ENCODE measurements around the gene TERC. TPM values are rescaled to one million over a fixed set of nuclear protein-coding genes. Genes with fewer than 3 reads are reported as not detected.

TERC gene
- total RNA-seq, 8 experiments from 2014 or later: 2.6 to 85.6 (median 13.9) TPM

DNA sequence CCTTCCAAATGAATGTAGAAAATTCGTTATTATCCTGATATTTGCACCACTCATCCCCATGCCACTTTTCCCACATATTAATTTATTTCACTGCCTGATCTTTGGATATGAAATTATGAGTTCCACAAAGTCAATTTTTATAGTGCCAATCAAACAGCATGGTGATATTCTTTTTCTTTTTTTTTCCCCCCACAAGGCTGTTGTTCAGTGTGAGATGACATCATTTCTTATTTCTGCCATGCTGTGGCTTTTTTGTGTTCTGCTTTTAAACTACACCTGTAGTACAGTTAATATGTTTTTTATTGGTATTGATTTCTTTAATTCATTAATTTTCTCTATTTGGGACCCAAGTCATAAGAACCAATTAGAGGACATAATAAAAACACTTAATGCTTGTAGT lies 22.9 kb upstream of the TERC start:
- in situ Hi-C loops (cut with MboI; ENCODE audit: low pct_unique_long_range_greater_than_20kb in 2 of 9, low sequenced_read_pairs in 9 of 9, unreplicated experiment in 9 of 9): loop anchor here in 1 of 9 experiments (25.0 kb wide), 1 partner anchor 175 kb away; the partner anchor contains the start of gene SEC62
- Histone ChIP-seq H3K4me1 (replicated peaks in 1 of 2) (no peaks in the 10 kb centered on the region), H3K4me3 (no peak overlapping the region), H3K27ac (no peak overlapping the region)
- WGBS, 10 experiments: 70 to 100% (median 89%) methylated on average over 1 of the region's 1 CpG; no CpG with 5 or more reads in 2 of the 10 experiments
- no peak for ATAC-seq (replicated peaks in 6 of 8)

DNA sequence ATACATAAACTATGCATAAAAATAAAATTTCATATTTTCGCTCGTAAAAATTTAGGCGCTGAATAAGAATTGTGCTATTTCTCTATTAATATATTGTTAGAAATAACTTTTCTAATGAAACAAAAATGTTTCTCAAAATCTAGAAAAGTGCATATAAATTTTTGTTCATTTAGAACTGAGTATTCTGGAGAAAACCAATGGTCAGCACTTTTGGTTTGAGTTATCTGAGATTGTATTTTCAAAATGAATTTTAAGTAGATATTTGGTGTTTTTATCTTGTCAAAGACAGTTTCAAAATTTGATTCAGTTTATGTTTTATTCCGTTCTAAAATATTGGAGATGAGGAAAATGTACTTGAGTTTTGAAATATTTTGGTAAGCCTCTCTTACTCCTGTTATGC lies 22.3 kb upstream of the TERC start:
- Histone ChIP-seq H3K4me3 (no peak overlapping the region), H3K27ac (no peak overlapping the region), H3K4me1 (replicated peaks in 1 of 2) (no peaks in the 10 kb centered on the region)
- WGBS, 10 experiments: 94 to 100% (median 99%) methylated on average over 1 to 4 of the region's 4 CpGs
- in situ Hi-C loops (cut with MboI; ENCODE audit: low pct_unique_long_range_greater_than_20kb in 2 of 9, low sequenced_read_pairs in 9 of 9, unreplicated experiment in 9 of 9): loop anchor here in 1 of 9 experiments (25.0 kb wide), 1 partner anchor 175 kb away; the partner anchor contains the start of gene SEC62
- no peak for ATAC-seq (replicated peaks in 6 of 8)

DNA sequence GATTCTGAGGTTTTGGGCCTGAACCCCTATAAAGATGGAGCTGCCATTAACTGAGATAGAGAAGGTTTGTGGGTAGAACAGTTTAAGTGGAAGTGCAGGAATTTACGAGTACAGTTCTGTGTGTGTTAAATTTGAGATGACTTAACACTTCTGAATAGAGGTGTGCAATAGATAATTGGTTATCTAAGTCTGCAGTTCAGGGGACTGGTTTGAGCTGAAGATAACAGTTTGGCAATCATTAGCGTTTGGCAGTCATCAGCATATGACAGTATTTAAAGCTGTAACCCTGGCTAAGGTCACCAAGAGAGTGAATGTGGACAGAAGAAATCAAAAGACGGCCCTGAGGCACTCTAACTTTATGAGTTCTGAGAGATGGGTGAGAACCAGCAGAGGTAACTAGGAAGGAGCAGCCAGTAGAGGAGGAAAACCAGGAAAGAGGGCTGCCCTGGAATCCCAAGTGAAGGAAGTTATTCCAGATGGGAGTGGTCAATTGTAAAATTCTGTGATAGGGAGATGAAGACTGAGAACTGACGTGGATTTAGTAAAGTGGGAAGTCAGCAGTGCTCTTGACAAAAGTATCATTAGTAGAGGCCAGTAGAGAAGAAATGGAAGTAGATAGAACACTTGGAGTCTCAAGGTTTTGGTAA lies 16.5 kb upstream of the TERC start:
- ATAC-seq (replicated peaks in 6 of 8): no peak
- Histone ChIP-seq H3K4me3 (no peak overlapping the region), H3K27ac (no peak overlapping the region), H3K4me1 (replicated peaks in 1 of 2) (no peaks in the 10 kb centered on the region)
- in situ Hi-C loops (cut with MboI; ENCODE audit: low pct_unique_long_range_greater_than_20kb in 2 of 9, low sequenced_read_pairs in 9 of 9, unreplicated experiment in 9 of 9): loop anchor here in 1 of 9 experiments (25.0 kb wide), 1 partner anchor 181 kb away; the partner anchor contains the start of gene SEC62
- 82 to 100% (median 90%) methylated on average over 2 to 4 of the region's 4 CpGs for WGBS, 10 experiments

DNA sequence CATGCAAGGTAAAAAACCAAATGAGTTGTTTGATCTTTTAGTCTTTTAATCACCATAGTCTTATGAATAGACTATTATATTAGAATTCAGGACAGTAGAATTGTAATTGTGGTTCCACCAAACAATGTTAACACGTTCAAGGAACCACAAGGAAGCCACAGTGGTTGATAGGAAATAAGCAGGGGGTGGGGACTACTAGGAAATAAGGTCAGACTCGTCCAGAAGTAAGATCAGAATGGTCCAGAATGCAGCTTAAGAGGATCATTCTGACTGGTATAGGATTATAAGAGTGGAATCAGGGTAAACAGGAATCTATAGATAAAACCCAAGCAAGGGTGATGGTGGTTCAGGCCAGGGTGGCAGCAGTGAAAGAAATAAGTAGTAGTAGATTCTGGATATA lies 15.9 kb upstream of the TERC start:
- Histone ChIP-seq H3K27ac (no peak overlapping the region), H3K4me3 (no peak overlapping the region), H3K4me1 (replicated peaks in 1 of 2) (peaks cover 0 to 5% of the 10 kb centered on the region in 2 donors)
- ATAC-seq (replicated peaks in 6 of 8): no peak
- 63 to 100% (median 80%) methylated on average over 1 to 2 of the region's 2 CpGs for WGBS, 10 experiments
- in situ Hi-C loops (cut with MboI; ENCODE audit: low pct_unique_long_range_greater_than_20kb in 2 of 9, low sequenced_read_pairs in 9 of 9, unreplicated experiment in 9 of 9): loop anchor here in 1 of 9 experiments (25.0 kb wide), 1 partner anchor 182 kb away; the partner anchor contains the start of gene SEC62

DNA sequence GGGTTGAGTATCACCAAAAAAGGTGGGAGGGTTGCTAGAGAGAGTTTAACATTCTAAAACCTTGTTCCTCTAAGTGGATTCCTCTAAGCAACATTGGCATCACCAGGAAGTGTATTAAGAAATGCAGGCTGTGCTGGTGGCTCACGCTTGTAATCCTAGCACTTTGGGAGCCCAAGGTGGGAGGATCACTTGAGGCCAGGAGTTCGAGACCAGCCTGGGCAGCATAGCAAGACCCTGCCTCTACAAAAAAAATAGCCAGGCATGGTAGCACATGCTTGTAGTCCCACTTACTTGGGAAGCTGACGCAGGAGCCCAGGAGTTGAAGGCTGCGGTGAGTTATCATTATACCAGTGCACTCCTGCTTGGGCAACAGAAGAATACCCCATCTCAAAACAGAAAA lies 13.0 kb upstream of the TERC start:
- no peak overlapping the region for H3K4me3 ChIP-seq
- in situ Hi-C loops (cut with MboI; ENCODE audit: low pct_unique_long_range_greater_than_20kb in 2 of 9, low sequenced_read_pairs in 9 of 9, unreplicated experiment in 9 of 9): loop anchor here in 1 of 9 experiments (25.0 kb wide), 1 partner anchor 184 kb away; the partner anchor contains the start of gene SEC62
- ATAC-seq (replicated peaks in 6 of 8): no peak
- no peak overlapping the region for H3K27ac ChIP-seq
- peaks cover 0 to 21% of the 10 kb centered on the region in 2 donors for H3K4me1 ChIP-seq (replicated peaks in 1 of 2)
- 50 to 100% (median 82%) methylated on average over 1 to 3 of the region's 4 CpGs; no CpG with 5 or more reads in 2 of the 10 experiments for WGBS, 10 experiments

DNA sequence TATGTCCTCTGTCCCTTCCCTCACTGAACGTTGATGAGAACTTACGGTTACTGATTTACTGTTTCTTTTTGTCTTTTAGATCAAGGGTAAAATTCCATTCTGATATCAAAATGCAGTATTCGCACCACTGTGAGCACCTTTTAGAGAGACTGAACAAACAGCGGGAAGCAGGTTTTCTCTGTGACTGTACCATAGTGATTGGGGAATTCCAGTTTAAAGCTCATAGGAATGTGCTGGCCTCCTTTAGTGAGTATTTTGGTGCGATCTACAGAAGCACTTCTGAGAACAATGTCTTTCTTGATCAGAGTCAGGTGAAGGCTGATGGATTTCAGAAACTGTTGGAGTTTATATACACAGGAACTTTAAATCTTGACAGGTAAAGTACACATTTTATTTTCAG lies 9.3 kb upstream of the TERC start:
- in situ Hi-C loops (cut with MboI; ENCODE audit: low pct_unique_long_range_greater_than_20kb in 2 of 9, low sequenced_read_pairs in 9 of 9, unreplicated experiment in 9 of 9): loop anchor here in 1 of 9 experiments (25.0 kb wide), 1 partner anchor 637 kb away; no protein-coding TSS in a partner anchor
- H3K4me3 ChIP-seq: peak overlapping the region; percentile 61 to 100 (median 97)
- WGBS, 10 experiments: 23 to 100% (median 30%) methylated on average over 1 to 5 of the region's 5 CpGs; no CpG with 5 or more reads in 1 of the 10 experiments
- no peak for ATAC-seq (replicated peaks in 6 of 8)
- H3K4me1 ChIP-seq (replicated peaks in 1 of 2): peaks cover 0 to 21% of the 10 kb centered on the region in 2 donors
- peak overlapping the region in 1 of 2 donors; percentile 92 for H3K27ac ChIP-seq

DNA sequence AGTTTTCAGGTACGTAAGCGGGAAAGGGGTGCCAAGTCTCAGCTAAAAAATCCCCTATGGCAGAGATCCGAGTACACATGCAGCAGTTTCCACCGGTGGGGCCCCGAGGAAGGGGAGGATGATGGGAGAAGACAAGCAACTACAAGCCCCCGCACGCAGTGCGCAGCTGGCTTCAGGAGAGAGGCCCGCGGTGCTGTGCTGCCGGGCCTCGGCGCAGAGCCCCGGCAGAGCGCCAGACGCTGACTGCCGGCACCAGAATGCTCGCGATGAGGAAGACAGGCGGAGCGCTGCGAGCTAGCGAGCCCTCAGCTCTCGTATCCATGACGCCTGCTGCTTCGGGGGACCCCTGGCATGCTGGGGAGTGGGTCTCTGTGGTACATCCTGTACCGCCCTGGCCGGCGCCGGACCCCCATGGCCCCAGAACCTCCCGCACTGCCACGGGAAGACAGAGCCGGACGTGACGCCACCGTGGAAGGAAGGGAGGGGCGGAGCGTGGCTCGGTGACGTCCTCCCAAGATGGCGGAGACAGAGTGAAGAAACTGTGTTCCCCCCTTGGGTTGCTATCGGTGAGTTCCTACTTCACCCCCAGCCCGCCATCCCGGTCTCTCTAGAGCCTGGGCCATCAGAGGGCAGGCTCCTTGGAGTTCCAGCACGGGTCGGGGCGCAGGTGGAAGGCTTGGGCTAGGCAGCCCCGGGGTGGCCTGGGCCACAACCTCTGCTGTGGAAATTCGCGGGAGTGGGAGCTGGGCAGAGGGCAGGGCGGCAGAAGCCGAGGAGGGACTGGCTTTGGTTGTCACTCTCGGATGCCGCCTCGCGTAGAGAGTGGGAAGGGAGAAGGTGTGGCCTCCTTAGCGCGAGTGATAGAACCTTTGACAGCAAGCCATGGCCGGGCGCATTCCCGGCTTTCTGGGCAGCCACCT lies 8.3 kb upstream of the TERC start, which contains the start of gene MYNN:
TSS of gene MYNN (plus strand) at position 500 of the 920 bp plus-strand sequence. CDS start 900 bp downstream, outside the sequence.
- ATAC-seq (replicated peaks in 6 of 8): peak; percentile 81 to 95 (median 92)
- 0 to 20% (median 0%) methylated on average over 1 to 22 of the region's 61 CpGs; no CpG with 5 or more reads in 3 of the 10 experiments for WGBS, 10 experiments
- H3K27ac ChIP-seq: peak within 1 kb of the TSS; percentile 92 to 98
- H3K4me3 ChIP-seq: peak within 1 kb of the TSS; percentile 61 to 100 (median 97)
- in situ Hi-C loops (cut with MboI; ENCODE audit: low pct_unique_long_range_greater_than_20kb in 2 of 9, low sequenced_read_pairs in 9 of 9, unreplicated experiment in 9 of 9): loop anchor here in 1 of 9 experiments (25.0 kb wide), 1 partner anchor 636 kb away; no protein-coding TSS in a partner anchor
- peaks cover 0 to 21% of the 10 kb centered on the region in 2 donors for H3K4me1 ChIP-seq (replicated peaks in 1 of 2)

DNA sequence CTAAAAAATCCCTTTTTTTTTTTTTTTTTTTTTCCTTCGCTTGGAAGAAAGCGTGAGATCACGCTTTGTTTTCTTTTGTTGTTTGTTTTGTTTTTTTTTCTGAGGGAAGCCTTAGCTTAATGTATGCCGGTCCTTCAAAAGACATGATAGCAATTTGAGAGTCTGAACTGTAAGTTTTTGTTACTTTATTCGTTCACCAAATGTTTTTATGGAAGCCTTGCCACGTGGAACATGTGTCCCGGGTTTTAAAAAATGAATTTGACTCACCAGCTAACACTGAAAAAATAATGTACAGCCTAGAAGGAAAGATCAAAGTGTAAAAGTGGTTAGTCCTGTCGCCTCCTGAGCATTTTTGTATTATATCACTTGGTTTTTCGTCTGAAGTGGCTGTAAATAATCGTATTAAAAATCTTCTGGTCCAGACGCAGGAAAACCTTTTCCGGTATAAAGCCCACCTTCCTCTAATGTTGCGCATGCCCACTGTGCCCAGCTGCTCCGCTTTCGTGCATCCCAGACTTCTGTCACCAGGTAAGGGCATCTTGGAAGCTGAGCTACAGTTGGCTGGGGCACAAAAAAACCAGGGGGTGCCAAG lies 7.5 kb upstream of the TERC start:
- WGBS, 10 experiments: 0 to 2% (median 0%) methylated on average over 7 to 15 of the region's 15 CpGs
- Histone ChIP-seq H3K4me1 (replicated peaks in 1 of 2) (peaks cover 0 to 21% of the 10 kb centered on the region in 2 donors), H3K27ac (peak overlapping the region; percentile 92 to 98), H3K4me3 (peak overlapping the region; percentile 61 to 100 (median 97))
- peak; percentile 10 to 66 (median 52) for ATAC-seq (replicated peaks in 6 of 8)
- in situ Hi-C loops (cut with MboI; ENCODE audit: low pct_unique_long_range_greater_than_20kb in 2 of 9, low sequenced_read_pairs in 9 of 9, unreplicated experiment in 9 of 9): loop anchor here in 1 of 9 experiments (25.0 kb wide), 1 partner anchor 635 kb away; no protein-coding TSS in a partner anchor

DNA sequence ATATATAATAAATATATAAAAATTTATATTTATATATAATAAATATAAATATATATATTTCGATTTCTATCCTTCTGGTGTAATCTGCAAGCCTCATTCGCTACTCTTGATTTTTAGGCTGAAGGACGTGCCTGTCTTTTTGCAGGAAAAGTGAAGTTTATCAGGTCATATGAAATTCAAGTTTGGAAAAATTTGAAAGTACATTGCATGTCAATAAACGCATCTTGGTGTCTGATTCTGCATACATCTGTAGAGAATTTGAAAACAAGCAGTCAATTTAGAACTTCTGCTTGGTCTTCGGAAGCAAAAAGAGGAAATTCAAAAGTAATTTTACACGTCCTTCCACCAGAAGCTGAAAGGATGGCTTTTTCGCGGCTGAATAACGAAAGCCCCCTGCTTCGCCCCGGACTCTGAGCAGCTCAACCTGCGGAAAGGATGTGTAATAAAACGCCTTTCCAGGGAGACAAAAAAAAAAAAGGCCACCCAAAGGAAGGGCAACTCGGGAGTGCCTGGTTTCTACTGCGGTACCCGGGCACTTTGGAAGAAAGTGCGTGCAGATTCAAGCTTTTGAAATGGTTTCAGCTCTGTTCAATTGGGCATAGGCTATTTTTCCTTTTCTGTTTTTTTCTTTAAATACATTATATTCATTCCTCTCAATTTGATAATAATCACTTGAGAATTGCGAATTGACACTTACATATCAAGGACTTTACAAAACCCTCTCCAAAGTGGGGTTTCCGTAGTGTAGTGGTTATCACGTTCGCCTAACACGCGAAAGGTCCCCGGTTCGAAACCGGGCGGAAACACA lies 6.8 kb upstream of the TERC start:
- H3K4me1 ChIP-seq (replicated peaks in 1 of 2): peaks cover 0 to 21% of the 10 kb centered on the region in 2 donors
- peak overlapping the region; percentile 92 to 98 for H3K27ac ChIP-seq
- in situ Hi-C loops (cut with MboI; ENCODE audit: low pct_unique_long_range_greater_than_20kb in 2 of 9, low sequenced_read_pairs in 9 of 9, unreplicated experiment in 9 of 9): loop anchor here in 1 of 9 experiments (25.0 kb wide), 1 partner anchor 634 kb away; no protein-coding TSS in a partner anchor
- peak; percentile 3 to 33 (median 16) for ATAC-seq (replicated peaks in 6 of 8)
- H3K4me3 ChIP-seq: peak overlapping the region; percentile 61 to 100 (median 97)
- 0 to 4% (median 0%) methylated on average over 4 to 27 of the region's 27 CpGs for WGBS, 10 experiments

DNA sequence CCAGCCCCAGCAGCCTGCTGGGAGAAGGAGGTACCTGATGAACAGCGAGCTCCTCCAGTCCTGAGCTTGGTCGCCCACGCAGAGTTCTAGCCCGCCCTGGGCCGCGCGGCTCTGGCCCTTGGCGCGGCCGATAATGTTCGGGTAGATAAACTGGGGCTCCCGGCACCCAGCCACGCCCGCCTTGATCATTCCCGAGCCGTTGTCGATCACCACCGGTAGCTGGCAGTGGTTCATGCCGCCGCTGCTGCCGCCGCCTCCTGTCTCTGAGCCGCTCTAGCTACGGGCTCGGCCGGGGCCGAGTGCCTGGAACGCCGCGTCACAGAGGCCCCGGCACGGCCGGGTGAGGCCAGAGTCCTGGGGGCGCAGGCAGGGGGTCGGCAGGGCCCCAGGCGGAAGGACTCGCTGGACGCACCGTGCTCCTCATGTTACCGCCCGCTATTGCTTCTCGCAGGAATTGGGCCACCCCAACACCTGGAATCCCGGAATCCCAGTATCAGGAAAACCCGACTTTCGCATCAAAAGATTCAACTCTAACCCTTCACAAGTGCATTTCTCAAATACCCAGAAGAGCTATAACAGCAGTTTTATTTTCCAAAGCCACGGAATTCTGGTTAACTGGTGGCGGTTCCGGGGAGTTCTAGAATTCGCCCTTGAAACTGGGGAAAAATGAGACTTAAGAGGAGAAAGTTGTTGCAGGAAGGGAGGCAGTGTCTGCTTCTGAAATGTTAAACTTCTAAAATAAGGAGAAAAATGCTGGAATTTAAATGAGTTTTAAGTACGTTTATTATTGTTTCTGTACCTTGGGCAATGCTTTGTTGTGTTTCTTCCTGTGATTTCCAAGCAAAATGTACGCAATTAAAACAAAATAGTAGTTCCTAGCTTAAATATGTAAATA lies 4.7 kb upstream of the TERC start, which contains the start of gene ACTRT3:
TSS of gene ACTRT3 (minus strand) at position 275 of the 895 bp plus-strand sequence. CDS start at position 234, 41 bp downstream.
- Histone ChIP-seq H3K4me1 (replicated peaks in 1 of 2) (peaks cover 0 to 9% of the 10 kb centered on the region in 2 donors), H3K4me3 (peak within 1 kb of the TSS in 2 of 5 donors; percentile 4 to 14), H3K27ac (no peak within 1 kb of the TSS)
- ATAC-seq (replicated peaks in 6 of 8): peak in 3 of 8 experiments; percentile 8 to 35 (median 16)
- WGBS, 10 experiments: 0 to 75% (median 60%) methylated on average over 2 to 22 of the region's 51 CpGs
- in situ Hi-C loops (cut with MboI; ENCODE audit: low pct_unique_long_range_greater_than_20kb in 2 of 9, low sequenced_read_pairs in 9 of 9, unreplicated experiment in 9 of 9): loop anchor here in 1 of 9 experiments (25.0 kb wide), 1 partner anchor 632 kb away; no protein-coding TSS in a partner anchor
